Measurements from ENCODE around the gene PIGR.

The PIGR gene, protein sequence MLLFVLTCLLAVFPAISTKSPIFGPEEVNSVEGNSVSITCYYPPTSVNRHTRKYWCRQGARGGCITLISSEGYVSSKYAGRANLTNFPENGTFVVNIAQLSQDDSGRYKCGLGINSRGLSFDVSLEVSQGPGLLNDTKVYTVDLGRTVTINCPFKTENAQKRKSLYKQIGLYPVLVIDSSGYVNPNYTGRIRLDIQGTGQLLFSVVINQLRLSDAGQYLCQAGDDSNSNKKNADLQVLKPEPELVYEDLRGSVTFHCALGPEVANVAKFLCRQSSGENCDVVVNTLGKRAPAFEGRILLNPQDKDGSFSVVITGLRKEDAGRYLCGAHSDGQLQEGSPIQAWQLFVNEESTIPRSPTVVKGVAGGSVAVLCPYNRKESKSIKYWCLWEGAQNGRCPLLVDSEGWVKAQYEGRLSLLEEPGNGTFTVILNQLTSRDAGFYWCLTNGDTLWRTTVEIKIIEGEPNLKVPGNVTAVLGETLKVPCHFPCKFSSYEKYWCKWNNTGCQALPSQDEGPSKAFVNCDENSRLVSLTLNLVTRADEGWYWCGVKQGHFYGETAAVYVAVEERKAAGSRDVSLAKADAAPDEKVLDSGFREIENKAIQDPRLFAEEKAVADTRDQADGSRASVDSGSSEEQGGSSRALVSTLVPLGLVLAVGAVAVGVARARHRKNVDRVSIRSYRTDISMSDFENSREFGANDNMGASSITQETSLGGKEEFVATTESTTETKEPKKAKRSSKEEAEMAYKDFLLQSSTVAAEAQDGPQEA

DNA sequence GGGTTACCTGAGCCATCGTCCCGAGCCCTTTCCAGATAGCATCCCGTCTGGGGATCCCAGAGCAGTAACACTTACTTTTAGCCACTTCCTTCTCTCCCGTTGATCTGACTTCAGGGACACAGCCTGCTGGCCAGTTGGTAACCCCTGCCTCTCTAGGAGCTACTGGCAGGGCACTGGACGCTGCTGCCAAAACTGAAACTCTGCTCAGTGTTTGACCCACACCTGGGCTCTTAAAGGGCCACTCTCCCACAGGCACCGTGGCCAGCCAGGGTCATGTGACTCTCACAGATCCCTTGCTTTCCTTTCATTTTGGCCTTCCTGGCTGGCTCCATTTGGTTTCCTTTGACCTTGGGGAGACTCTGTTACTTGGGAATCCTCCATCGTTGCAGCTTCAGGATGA, at the start of gene PIGR:
Gene PIGR, minus strand, starts transcription at position 206 of the 400 bp plus-strand sequence. CDS start 5,935 bp downstream, outside the sequence.
- no peak for DNase-seq (ENCODE audit: low spot score)

DNA sequence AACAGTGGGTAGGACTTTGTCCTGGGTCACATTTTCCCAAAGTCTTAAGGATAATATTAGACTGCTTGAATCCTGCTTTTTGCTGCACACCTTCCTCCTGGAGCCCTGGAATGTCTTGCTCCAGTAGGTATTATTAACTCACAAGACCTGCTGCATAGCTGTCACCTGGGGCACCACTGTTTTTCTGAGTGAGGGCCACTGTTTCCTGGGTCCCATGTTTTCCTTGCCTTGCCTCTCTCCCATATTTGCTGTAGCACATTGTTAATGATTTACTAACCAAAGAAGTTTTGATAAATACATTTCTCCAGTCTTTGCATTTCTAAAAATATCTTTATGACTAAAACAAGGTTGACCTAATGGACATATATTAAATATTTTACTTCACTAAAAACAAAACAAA, 46.5 kb upstream of the PIGR start:
- no peak for DNase-seq (ENCODE audit: low spot score)

DNA sequence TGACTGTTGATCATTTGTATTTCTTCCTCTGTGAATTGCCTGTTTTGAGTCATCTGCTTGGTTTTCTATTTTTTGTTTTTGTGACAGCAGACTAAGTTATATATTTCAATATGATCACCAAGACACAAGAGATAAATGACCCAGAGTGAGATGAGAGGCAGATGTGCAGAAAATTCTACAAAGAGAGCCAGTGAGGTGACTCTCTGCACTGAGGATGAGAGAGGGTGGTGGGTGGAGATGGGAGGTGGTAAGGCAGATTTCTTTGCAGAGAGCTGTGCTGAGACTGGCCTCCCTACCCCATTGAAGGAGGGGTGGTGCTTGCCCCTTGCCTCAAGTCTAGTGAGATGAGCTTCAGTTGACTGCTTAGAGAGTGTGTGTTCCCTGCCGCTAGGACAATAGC, 41.6 kb upstream of the PIGR start:
- DNase-seq (ENCODE audit: low spot score): no peak

DNA sequence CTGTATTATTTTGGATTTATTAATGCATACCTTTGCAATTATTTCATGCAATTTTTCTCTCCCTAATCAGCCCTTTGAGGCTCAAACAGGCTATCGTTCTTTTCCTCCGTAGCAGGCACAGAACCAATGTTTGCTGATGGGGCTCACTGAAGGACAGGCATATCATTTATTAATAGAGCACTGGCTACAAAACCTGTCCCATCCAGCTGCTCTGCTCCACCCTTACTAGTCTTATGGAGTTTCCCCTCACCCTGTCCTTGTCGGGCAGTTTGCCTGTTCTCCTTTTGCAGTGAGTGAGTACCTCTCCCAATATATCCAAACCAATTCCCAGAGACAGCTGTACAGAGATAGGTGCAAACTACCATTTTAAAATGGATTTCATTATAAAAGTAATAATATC, 40.6 kb upstream of the PIGR start:
- DNase-seq (ENCODE audit: low spot score): no peak

DNA sequence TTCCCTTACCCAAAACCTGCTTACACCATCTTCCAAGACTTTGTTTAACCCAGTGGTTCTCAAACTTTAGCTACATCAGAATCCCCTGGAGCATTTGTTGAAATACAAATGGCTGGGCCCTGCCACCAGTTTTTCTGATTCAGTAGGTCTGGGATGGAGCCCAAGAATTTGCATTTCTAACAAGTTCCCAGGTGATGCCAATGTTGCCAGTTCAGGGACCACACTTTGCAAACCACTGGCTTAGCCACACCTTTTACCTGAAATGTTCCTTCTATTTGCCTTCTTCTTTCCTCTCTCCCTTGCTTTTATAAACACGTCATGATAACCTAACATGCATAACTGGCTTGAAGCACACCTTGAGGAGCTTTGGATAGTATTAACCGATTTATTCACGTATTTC, 40.1 kb upstream of the PIGR start:
- DNase-seq (ENCODE audit: low spot score): no peak

DNA sequence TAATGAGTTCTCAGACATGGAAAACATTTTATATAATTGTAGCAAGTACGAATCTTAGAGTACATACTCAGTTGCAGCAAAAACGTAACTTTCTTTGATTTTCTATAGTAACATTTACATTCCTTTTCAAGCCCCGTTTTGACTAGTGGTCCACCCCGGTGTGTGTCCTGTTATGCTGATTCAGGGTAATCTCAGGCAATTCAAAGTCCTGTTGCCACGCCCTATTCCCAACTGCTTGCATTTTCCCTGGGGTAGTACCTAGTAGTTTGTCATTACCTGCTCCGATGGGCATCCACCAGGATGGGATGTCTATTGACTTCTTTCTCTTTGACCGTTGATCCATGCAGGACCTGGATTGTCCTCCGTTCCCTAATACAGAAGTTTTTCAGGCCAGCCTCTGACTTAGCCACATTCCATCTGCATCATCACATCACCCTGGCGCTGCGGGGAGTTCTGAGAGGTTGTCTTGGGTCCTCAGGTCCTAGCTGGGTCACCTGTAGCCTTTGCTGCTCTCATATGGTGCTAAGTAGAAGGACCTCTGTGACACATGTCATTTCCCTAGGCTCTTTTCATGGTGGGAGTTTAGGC, 39.0 kb upstream of the PIGR start:
- DNase-seq (ENCODE audit: low spot score): no peak

DNA sequence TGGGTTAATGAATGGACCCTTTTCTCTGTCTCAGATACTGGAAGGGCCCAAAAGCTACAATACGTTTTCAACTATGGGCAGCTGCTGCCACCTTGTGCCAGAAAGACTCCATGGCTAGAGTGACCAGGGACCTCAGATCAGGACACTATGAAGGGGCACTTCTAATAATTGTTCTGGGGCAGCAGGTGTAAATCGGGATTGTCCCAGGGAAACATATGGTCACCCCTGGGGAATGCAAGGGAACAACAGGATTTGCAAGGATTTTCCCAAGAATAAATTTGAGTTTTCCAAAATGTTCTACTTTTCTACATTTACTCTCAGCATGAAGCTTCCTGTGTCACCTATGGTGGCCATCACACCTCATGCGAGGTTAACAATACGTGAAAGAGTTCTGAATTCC, 36.0 kb upstream of the PIGR start:
- peak; percentile 54 for DNase-seq (ENCODE audit: low spot score)

DNA sequence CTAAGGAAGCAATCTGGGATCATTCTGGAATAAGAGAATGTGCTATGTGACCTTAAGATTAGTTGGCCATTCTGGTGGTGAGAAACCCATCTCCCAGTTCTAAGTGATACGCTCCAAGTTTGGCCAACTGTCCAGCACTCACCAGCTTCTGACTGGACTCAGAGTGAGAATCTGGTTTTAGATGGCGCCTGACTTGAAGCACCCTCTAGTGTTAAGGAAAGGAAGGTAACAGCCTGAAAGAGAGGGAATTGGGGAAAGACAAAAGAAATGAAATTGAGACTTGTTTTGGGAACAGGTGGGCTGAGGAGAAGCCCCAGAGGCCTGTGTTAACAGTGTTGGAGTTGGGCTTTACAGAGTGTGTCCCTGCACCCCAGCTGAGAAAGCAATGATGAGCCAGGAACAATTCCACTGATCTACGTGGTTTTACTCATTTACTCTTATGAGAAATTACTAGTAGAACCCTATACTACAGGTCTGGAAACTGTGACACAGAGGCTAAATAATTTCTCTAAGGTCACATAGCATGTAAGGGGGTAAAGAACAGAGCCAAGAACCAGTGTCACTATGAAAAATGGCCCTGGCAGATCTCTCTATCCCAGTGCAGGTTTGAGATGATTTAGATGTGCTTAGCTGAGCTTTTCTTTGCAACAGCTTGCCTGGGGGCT, 33.2 kb upstream of the PIGR start:
- DNase-seq (ENCODE audit: low spot score): no peak

DNA sequence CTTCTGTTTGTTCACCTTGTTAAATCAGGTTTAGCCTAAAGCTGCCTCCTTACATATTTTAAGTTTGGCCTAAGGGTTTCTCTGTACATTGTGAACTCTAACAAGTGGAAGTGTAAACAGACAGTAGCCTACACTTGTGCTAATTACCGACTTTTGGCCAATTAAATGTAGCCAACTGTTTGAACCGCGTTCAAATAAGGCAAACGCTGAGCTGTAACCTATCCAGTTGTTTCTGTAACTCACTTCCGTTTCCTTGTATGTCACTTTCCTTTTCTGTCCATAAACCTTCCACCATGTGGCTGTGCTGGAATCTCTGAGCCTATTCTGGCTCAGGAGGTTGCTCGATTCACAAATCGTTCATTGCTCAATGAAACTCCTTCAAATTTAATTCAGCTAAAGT, 32.0 kb upstream of the PIGR start:
- DNase-seq (ENCODE audit: low spot score): no peak

DNA sequence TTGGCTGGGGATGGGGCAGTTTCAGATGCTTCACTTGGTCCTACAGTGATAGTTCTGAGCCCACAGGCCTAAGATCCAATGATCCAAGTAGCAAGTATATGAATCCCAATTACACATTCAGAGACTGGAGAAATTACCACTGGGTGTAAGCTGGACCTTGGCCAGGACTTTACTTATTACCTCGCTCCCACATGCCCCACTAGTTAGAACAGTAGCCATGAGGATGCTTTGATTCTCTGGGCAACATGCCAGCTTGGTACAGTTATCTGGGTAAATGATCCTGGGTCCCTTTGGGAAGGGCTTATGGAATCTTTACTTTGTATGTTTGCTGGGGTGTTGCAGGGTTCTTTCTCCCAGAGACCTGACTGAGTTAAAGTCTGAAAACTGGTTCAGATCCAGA, 29.0 kb upstream of the PIGR start:
- DNase-seq (ENCODE audit: low spot score): no peak

DNA sequence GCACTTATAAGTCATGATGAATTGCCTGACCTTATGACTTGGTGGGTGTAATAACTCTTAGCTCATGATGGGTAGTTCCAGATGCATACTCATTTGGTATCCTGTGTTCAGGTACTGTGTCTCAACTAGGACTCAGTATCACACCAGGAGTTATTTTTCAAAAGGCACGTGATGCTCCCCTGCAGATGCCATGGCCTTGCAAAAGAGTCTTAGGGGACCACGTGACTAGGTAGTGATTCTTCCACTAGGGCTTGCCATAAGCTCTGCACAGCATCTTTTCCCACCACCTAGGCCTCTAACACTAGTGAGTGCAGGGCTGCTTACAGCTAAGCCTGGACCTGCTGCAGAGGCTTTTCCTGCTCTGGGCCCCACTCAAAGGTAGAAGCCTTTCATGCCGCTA, 27.9 kb upstream of the PIGR start:
- DNase-seq (ENCODE audit: low spot score): no peak

DNA sequence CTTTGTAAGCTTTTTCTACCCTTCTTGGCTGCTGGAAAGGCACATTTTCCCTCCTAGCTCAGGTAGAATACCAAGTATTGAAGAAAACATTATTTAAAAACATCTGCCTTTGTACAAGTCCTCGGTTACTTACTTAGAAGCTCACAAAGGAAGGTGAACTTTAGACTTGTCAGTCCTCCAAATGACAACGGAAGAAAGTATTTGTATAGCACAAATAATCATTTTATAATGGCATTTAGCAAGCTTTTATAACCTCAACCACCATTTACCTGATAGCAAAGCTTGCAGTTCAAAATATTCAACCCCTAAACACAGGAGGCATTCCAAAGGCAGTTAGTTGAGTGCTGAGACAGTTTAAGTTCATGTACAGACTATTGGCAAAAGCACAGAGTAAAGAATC, 26.5 kb upstream of the PIGR start:
- DNase-seq (ENCODE audit: low spot score): no peak

DNA sequence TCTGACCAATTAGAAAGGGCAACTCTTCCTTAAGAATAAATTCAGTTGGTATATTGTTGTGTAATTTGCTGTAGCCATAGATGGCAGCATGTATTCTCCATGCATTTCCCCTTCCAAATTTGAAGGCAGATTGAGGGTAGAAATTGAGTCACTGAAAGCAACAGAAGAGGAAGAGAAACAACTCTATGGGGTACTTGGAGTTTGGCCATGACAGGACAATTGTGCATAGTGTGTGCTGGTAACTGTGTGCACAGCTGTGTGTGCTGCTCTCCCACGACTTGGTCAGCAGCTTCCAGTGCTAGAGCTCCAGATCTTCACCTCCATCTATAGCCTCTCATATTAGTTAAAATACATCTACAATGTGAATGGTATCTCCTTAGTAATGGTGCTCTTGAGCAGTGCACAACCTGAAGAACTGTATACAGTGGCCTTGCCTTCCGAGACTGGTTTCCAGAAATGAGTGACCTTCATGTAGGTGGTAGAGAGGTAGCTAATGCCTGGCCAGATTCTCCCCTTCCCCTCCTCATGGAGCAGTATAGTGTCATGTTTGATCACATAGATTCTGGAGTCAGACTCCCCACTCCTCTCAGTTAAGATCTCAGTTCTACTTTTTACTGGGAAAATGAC, 24.9 kb upstream of the PIGR start:
- no peak for DNase-seq (ENCODE audit: low spot score)

DNA sequence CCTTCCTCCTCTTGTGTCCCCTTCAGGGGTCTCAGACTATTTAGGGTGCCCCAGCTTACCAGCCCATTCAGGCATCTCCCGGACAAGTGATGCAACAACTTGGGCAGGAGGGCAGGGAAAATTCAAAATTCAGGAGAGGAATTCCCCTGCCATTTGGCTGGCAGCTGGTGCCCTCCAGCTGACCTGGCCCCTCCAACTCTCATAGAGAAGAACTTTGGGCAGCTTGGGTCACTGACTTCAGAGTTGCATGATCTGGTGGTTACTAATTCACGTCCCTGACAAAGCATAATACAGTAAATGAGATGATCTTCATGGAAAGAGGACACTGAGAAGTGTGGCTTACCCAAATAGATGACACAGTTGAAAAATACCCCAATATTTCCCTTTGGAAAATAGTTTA, 24.2 kb upstream of the PIGR start, which contains the start of gene FCAMR:
Gene FCAMR, minus strand, starts transcription at position 15 of the 400 bp plus-strand sequence. CDS start 335 bp downstream, outside the sequence.
- DNase-seq (ENCODE audit: low spot score): no peak

DNA sequence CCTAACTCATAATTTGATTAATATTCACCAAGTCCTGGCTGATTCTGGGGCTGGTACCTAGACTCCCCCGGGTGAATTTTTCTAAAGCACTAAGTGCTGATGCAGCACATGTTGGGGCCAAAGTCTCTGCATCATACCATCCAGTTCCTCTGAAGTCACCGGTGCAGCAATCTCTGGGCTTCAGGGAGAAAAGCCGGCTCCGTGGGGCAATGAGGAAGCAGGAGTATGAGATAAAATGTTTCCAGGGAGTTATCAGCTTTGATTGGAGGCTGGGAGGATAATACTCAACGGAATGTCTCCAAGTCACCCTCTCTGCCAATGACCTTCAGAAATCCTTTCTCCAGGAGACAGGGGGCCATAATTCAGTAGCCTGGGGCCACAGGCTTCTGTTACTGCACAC, 22.8 kb upstream of the PIGR start:
- DNase-seq (ENCODE audit: low spot score): no peak

DNA sequence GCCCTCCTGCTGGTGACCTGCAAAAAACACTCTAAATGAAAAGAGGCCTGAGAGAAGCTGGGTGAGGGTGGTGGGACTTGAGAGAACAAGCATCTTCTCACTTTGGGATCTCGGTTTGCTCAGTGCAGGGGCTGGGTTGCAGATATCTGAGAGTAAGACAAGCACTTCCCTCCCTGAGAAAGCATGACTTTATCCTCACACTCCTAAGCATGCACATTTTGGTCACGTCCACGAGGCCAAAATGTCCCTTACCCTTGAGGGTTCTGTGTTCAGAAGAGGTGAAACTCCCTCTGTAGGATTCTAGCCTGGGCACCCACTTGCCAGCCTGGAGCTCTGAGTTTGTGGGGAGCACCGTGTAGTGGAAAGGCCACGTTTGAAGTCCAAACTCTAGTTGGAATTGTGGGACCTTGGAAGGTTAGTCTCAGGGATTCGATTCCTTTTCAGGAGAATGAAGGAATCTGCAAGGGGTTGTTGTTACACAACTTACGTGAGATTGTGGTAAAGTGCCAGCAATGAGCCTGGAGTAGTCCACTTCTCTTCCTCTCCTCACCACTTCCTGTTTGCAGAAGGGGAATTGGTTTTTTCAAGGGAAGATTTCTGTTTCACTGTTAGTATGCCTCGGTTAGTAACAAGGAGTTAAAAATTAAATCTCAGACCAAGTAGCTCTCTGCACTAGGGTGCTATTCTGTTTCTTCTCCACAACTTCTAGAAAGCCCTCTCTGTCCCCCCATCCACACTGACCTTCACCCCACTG, 21.0 kb upstream of the PIGR start:
- DNase-seq (ENCODE audit: low spot score): no peak

DNA sequence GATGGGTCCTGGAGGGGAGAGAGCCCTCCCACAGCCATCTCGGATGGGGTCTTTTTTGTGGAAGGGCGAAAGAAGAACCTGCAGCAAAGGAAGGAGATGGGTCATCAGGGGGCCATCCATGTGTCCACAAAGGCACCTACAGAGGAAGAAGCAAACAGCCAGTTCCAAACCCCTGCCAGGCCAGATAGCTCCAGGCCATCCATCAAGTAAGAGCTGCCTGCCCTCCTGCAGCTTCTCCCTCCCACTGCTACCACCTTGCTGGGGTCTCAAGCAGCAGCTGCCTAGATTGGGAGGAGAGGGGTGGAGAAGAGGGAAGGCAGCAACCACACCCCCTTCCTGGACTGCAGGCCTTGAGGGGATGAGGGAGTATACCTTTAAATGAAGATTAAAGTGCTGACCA, 19.5 kb upstream of the PIGR start:
- no peak for DNase-seq (ENCODE audit: low spot score)

DNA sequence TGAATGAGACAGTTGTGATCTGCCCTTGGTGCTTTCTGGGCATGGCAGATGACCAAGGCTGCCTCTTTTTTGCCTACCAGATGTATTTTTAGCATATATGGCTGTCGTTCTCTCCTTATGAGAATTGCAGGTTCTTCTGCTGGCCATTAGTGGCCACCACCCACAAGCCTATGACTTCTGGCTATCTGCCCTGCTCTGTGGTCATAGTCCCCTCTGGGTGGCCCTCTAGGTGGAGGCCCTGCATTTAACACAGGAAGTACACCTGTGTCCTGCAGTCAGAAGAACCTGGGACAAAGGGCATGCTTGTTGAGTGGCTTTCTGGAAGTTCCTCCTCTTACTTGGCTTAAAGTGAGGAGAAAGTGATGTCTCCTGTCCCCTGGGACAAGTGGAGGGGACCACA, 17.5 kb upstream of the PIGR start:
- no peak for DNase-seq (ENCODE audit: low spot score)

DNA sequence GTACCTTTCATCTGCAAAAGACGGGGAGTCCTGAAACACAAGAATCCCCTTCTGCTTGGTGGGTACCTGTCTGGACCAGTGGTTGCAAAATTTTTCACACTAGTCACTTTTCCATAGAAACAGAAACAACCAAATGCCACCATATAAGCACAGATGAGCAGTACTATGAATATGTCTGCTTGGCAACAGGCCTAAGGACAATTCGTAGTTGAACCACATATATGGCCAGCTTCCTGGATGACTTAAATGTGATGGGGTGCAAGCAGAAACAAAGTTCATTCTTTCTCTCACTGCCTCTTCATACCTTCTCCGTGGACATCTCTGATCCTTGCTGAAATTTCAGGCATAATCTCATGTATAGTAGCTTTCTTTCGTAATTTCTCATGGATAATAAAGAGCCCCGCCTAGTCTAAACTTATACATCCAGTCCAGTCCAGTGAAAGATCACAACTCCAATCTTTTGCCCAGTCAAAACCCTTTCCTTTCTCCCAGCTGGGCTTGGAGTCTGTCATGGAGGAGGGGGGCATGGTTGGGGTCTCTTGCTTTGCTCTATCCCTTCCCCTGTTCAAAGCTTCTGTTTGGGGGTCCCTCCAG, 16.9 kb upstream of the PIGR start:
- DNase-seq (ENCODE audit: low spot score): no peak

DNA sequence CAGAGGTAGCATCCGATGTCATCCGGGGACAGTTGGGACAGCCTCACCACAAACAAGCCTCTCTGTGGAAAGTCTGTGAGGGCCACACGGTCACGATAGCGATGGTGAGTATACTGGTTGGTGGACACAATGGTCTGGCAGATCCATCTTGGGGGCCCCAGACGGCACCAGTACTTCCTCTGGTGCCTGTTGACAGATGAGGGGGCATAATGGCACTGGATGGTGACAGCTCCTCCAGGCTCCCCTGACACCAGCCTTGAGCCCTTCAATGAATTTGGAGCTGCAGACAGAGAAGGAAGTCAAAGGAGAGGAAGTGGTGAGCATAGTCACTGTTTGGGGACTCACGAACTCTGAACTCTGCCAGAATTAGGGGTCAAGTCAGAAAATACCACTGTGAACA, 16.0 kb upstream of the PIGR start:
- no peak for DNase-seq (ENCODE audit: low spot score)

DNA sequence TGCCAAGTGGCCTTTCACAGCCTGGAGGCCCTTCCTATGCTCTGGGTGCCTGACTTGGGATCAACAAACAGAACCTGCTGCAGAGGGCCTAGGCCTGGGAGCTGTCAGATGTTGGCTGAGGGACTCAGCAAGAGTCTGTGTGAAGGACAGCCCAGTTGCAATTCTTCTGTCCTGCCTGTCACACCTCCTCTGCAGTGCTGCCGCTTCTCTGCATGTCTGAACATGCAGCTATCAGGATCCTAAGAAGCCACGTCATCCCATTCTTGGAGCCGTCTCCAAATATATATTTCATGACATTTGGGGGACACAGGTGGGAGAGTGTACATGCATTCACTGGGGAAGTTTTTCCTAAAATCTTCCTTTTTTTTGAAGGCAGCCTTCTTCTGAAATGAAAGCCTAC, 15.4 kb upstream of the PIGR start:
- DNase-seq (ENCODE audit: low spot score): no peak

All from hepatic stellate cell (primary cell).